LNCAP (cell line): ENCODE results near the gene PTPRN2.

Source experiments
- CTCF ChIP-seq: fragments of 450-650 bp; IDR thresholded peaks from 2 replicates; pipeline ENCODE4 v1.5.1; 2017; ENCODE audit warnings: mild to moderate bottlenecking

The PTPRN2 gene

GRCh38 chr7:158530800-158531609, 56.6 kb downstream of the PTPRN2 start:
- no peak for TF ChIP-seq CTCF

- TF ChIP-seq CTCF, result no peak
Measured at GRCh38 chr7:158529181-158530096, 58.2 kb downstream of the PTPRN2 start.

GRCh38 chr7:158527915-158528502, 59.6 kb downstream of the PTPRN2 start:
- TF ChIP-seq CTCF, result no peak

GRCh38 chr7:158527495-158527894, 60.1 kb downstream of the PTPRN2 start:
- TF ChIP-seq CTCF, result no peak

GRCh38 chr7:158527038-158527437, 60.6 kb downstream of the PTPRN2 start:
- TF ChIP-seq CTCF, result no peak

GRCh38 chr7:158526531-158526930, 61.1 kb downstream of the PTPRN2 start:
- no peak for TF ChIP-seq CTCF

GRCh38 chr7:158525648-158526484, 61.8 kb downstream of the PTPRN2 start:
- TF ChIP-seq CTCF, result no peak
